SIG-M5 treated with dmso at 0.1 percent for 504 hours (cell line): ENCODE measurements around the gene DLST.

Experiments used
- DNase-seq: peaks from one replicate; lab custom pipeline; 2025; ENCODE audit not compliant: unreplicated experiment; lab: John Stamatoyannopoulos, UW

The DLST gene

DNA sequence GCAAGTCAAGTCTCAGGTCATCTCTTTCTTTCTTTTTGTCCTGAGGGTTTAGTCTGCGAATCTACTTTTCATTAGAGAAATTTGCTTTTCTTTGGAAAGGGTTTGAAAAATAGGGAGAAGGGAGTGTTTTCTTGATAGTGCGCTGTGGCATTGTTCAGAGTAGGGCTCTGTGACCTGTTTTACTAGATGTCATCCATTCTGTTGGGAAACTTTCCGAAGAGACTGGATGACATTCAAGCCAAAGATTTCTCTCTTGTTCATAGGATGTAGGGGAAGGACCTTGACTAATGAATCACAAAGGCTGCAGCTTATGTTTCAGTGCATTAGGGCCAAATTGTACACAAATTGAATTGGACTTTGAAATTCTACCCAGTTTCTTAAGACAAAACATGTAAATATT lies 14.7 kb downstream of the DLST start:
- no peak for DNase-seq

DNA sequence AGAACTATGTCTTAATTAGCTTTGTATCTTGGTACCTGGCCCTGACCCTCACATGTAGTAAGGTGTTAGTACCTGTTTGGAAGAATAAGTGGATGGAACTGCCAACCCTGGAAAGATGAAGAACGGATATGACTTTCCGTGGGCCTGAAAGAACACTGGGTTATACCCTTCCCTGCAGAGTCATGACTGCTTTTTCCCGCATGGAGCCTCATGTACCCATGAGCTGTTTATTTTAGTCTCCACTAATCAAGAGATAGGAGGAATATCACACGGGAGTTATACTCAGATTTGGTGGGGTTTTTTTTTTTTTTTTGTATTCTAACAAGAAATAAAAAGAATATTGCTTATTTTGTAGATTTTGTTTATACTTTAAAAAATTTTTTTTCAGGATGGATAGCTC lies 15.9 kb downstream of the DLST start:
- no peak for DNase-seq

DNA sequence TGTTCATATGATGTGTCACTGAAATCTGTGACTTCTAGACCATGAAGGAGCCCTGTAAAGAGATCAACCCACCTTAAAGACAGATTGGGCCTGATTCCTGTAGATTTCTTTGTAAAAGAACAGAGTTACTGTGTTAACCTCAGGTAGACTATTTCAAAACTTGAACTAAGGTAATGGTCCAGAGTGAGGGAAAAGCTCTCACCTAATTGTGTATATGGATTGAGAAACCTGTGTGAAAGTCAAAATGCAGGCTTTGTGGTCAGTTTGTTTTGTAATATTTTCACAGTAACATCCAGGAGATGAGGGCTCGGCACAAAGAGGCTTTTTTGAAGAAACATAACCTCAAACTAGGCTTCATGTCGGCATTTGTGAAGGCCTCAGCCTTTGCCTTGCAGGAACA lies 16.4 kb downstream of the DLST start:
- no peak for DNase-seq

DNA sequence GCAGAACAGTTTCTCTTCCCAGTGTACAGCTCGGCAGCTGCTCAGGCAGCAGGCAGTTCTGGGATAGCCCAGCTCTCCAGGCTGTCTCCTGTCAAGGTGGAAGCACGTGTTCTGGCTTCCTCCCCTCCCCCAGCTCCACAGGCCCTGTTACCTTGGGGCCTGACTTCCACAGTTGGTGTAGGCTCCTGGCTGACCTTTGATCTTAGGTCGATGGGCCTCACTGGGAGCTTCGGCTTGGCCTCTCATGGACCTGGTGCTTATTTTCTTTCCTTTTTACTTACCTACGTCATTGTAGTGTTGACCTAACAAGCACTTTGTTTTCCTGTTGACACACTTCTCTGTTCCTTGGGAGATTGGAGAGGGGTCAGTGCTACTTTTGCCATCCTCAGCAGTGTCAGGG lies 17.0 kb downstream of the DLST start:
- no peak for DNase-seq

DNA sequence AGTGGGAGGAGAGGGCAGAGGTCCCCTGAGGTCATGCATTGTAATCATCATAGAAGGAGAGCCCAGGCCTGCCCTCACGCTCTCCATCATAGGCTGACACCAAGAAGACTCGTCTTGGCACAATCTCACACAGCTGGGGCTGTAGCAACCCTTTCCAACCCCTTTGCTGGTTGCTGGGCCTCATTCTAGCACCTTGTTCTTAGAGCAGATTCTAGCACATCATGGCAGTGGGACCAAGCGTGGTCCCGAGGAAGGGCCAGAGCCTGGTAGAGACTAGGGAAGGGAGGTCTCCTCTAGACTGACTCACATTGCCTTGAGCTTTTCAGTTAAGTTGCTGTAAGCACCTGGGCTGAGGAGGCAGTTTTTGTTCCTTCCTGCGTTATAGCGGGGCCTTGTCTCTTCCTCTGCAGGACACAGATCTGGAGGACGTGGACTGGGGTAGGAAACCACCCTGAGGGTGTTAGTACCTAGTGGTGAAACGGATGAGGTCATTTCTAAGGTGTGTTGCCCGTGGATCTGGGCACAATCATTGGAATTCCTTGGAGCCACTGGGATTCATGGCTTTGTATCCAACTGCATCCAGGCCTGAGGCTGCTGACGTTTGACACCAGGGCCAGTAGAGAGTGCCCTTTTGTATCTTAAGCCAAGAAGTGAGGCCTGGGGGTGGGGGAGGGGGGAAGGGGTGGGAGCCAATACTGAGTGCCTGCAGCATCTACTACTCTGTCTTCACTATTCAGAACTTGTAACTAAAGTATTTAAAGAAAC lies 21.4 kb downstream of the DLST start:
- DNase-seq = no peak

DNA sequence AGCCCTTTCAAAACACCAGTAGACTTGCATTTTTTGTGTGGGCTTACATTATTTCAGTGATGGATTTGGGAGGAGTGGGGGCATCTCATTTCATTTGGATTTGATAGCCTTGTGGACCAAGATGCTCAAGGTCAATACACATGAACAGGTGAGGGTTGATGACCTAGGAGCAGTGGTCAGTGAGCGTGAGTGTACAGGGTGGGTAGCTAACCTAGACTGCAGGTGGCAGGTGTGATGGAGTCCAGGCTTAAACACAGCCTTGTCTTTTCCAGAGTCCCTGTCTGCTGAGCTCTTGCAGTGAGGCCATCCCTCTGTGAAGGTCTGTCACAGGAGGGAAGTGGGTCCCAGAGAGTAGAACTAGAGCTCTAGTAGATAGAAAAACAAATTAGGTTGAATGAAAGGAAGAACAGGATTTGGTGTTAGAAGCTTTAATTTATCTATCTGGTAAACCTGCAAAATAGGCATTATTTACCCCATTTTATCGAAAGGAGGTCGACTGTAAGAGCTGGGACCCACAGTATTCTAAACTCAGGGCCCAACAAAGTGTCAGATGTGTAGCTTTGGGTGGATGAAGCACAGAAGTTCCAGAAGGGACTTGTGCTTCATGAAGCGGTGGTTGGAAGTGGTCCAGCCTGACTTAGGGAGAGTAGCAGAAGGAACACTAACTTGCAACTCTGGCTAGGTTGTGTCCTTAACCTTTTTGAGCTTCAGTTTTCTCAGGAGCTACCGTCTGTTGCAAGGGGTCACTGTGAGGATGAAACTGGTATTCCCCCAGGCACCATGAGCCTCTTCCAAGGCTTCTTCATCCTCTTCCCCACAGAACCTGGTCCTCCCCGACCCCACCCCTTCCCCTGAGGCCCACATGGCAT lies 23.2 kb downstream of the DLST start:
- no peak for DNase-seq

DNA sequence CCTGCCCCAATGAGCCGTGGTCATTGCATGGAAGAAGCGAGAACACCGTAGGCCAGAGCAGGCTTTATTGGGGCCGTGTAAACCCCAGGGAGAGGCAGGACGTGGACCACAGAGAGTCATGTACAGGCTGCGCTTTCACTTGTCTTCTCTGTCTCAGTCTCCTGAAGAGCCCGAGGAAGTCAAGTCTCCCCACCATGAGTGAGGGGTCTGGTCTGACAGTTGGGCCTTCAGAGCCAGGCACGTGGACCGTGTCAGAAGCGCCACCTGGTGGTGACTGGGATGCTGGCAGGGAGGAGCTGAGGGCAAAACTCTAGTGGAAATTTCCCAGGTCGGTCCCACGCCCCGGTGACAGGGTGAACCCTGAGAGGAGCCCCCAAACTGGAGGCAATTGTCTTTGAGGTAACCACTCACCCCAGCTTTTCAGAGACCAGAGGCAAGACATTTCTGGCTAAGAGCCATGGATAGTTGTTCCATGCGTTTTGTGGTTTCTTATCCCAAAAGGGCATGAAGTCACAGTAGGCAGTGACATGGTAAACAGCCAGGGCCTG lies 24.0 kb downstream of the DLST start:
- DNase-seq = peak; percentile 25

DNA sequence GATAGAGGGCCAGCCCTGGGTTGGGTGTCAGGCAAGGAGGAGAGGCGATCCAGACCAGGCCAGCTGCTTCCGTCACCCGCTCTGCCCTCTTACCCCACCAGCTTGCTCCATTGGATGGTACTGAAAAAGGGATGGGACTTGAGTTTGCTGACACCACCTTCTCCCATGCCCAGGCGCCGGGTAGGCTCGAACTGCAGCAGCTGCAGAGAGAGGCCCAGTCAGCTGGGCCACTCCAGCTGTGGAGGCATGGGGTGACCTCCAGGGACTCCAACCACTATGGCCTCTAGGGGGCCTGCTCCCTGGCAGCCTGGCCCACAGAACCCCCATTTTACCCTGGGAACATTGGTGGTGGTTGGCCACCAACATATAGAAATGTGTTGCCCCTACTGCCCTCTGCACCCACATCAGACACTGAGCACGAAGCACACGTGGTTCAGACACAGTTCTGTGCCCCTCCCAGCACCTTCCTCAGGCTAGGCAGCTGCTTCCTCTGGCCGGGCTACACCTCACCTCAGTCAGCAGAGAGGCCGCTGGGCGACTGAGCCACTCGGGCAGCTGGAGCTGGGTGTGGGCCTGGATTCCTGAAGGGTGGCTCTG lies 25.3 kb downstream of the DLST start:
- no peak for DNase-seq

DNA sequence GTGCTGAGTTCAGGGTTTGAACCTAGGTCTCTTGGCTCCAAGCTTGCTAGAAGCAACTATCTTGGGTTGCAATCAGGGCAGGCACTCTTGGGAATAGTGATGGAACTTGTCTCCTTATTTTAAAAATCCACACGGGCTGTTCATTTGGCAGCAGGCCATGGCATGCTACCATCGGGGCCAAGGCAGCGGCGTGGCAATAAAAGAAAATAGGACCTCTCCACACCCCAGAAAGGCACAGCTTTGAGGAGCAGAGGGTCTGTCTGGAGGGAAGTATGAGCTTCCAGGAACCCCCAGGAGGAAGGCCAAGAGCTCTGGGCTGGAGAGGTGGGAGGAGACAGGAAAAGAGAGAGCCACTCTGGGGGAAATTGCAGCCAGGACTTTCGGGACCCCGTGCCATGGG lies 26.0 kb downstream of the DLST start:
- DNase-seq = no peak

DNA sequence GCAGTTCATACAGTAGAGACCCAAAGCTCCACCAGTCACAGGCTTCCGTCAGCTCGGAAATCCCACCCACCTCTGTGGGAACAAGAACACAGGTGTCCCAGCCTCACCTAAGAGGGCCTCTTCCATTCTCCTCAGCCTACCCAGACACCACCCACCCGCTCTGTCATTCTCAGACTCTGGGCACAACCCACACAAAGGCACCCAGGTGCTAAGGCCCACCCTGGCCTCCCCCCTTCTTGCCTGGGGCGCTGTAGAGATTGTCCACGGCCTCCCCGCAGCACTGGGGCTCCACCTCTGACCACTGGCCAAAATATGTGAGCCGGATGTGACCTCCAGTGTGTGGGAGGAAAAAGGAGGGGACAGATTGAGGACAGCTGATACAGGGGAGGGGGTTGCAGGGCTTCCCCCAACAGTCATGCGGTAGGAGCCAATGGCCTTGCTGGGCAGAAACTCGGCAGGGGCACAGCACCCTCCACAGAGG lies 27.2 kb downstream of the DLST start:
- no peak for DNase-seq

DNA sequence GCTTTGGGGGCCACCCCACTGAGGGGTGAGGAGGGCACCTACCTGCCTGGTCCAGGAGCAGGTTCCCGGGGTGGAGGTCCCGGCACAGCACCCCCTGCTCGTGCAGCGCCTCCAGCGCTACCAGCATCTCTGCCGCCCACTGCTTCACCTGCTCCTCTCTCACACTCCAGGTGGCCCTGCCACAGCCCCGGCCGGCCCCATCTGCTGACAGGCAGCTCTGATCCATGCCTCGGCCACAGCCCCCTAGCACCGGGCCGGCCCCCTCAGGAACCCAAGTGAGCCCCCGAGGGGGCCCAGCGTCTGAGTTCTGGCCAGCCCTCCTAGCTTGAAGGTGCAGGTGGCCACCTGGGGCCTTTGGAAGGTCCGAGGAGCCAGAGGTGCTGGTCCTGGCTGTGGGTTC lies 27.8 kb downstream of the DLST start:
- no peak for DNase-seq

DNA sequence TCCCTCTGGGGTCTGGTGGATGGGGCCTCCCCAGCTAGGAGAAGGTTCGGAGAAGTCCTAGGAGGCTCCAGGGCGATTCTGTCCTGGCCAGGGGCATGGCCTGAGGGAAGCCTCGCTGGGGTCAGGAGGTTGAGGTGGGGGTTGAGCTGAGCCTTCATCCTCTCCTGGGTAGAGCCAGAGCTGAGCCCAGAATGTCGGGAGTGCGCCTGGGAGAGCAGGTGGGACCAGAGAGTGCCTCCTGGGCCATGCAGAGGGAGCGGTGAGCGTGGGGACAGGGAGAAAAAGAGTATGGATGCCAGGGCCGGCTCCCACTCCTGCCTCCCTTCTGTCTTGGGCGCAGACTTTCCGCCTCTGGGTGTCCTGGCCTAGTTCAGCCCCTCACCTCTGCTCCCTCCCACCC lies 28.2 kb downstream of the DLST start:
- no peak for DNase-seq

DNA sequence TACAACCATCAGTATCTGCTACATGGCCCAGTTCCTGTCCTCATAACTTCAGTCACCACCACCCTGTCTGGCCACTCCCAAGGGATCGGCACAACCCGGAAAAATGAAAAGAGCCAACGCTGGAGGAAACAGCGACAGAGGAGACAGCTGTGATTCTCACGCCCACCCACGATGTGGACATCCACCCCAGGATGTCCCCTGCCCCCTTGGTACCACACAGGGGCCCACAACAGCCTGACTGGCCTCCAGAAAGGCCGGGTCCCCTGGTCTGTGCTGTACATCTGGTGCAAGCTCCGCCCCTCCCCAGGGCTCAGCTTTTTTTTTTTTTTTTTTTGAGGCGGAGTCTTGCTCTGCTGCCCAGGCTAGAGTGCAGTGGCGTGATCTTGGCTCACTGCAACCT lies 28.8 kb downstream of the DLST start:
- DNase-seq = no peak

DNA sequence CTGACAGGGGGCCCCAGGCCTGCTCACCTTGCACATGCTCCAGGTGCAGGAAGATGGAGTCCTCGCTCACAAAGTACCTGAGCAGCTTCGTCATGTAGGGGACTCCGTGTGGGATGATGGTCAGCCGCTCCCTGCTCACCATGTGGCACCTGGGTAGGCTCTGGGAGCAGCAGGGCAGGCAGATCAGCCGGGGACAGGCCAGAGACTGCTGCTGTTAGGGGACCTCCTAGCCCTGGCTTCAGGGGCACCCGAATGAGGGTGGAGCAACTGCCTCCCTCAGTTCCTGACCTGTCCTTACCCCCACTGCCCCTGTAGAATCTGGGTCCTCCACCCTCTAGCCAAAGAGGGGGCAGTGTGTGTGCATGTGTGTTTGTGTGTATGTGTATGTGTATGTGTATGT lies 29.5 kb downstream of the DLST start:
- no peak for DNase-seq

DNA sequence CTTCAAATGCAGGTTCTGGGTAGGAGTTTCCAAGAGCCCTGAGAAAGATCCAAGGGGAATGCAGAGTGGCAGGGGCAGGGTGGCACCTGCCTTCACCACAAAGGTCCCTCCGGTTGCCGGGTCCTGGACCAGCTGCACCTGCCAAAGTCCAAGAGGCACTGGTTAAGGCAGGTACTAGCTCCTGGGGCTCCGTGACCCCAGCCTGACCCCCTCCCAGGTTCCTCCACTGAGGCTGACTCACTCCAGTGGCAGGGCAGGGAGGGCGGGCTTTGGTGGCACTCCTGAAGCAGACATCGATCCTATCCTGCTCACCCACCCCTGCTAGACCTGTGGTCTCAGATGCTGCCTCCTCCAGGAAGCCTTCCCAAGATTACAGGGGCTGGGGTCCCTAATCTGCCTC lies 30.0 kb downstream of the DLST start:
- no peak for DNase-seq

DNA sequence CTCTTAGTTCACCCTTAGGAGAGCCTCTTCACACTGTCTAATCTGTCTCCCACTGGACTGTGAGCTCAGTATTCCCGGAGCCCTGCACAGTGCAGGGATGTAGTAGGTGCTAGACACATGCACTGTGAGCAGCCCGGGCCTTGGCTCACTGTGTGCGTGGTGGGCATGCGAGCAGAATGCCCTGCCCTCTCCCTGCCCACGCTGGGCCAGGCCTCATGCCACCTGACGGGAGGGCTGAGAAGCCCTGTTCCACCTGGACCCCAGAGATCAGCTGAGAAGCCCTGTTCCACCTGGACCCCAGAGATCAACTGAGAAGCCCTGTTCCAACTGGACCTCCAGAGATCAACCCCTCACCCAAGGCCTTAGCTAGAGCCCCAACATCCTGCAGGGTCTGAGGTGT lies 30.4 kb downstream of the DLST start:
- DNase-seq = no peak

DNA sequence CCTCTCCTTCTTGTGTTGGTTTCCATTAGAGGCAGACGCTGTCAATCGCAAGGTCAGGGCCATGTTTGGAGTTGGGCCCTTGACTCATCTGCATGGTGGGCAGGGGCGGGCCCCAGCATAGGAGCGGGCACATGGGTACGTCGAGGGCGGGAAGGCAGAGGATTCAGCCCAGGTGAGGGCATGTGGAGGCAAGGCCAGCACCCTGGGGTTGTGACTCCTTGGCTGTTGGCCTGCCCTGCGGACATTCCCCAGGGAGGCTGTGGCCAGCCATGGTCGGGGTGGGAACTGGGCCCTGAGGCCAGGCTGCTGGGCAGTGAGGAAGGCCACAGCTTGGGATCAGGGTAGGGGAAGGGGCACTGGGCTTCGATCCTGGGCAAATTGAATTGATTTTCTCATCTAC lies 31.1 kb downstream of the DLST start:
- no peak for DNase-seq

DNA sequence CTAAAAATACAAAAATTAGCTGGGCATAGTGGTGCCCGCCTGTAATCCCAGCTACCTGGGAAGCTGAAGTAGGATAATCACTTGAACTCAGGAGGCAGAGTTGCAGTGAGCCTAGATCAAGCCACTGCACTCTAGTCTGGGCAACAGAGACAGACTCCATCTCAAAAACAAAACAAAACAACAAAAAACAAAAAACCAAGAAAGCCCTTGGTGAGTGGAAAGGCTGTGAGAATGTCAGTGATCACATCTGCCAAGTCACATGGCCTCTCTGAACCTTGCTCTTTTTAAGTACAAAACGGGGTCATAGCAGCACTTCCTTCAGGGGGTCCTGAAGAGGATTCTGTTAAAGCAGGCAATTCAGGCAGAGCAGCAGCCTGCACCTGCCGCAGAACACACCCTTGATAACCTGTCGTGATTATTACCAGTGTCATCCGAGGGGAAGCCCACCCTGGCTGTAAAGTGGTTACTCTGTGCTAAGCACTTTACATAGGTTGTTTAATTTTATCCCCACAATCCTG lies 31.7 kb downstream of the DLST start:
- DNase-seq = no peak

DNA sequence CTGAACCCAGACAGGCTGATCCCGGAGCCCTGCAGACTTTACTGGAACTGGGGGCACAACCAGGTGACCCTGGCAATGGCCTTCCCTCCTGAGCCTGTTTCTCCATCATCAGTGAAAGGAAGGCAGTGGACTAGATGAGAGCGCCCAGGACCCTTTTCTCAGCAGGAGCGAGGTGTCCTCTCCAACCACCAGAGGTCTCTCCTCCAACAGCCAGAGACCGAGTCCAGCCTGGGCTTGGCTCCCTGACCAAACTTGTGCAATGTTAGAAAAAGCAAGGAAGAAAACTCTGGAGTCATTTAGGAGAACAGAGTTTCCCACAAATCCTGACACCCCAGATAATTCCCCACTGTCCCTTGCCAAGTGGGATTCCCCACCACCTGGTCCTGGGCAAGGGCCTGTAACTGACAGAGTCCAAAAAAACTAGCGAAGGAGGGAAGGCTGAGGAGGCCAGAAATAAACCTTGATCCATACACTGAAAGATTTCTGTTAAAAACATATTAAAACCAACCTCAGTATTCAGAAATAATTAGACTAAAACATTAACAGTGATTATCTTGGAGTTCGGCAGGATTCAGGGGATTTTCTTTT lies 32.4 kb downstream of the DLST start:
- DNase-seq = peak; percentile 38

DNA sequence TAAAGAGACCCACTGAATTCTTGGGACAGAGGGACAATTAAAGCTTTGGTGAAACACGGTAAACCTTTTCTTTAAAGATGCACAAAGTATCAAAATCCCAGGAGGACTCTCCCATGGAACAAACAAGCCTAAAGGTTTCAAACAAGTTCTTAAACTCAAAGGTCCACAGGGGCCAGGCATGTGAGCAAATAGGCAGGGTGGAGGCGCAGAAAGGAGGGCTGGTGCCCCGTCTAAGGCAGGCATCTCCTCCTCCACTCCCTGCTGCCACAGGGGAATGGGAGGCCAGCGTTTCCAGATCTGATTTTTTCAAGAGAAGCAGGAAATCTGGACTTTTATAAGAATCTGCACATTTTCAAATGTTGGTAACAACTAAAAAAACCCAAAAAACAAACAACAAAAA lies 33.7 kb downstream of the DLST start:
- DNase-seq = no peak

DNA sequence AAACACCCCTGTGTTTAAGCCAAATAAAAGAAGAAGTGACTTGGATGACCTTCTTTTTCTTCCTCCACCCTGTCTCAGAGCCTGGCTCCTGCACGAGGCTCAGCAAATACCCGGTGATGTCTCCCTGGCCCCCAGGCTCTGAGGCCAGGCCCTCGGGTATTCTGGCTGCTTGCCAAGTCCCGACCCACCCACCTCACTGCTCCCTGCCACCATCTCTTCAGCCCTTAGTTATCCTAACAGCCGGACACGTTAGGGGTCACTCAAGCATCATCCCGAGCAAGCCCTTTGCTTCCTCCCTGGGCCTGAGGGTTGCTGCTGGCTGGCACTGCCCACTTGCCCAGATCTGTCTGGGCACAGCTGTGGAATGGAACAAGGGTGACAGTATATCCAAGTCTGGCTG lies 34.1 kb downstream of the DLST start:
- no peak for DNase-seq
